NOMO-1 treated with dmso at 0.1 percent for 144 hours (cell line): ENCODE measurements around the gene GOLGA6L10.
"Not testable (repeated sequence)": the region's sequence is repeated elsewhere in the genome, so short reads cannot be mapped to it uniquely, and the experiment has no call there.

ENCODE experiments used
- DNase-seq: peaks from one replicate; lab custom pipeline; 2025; ENCODE audit not compliant: unreplicated experiment; lab: John Stamatoyannopoulos, UW

Gene GOLGA6L10

DNA sequence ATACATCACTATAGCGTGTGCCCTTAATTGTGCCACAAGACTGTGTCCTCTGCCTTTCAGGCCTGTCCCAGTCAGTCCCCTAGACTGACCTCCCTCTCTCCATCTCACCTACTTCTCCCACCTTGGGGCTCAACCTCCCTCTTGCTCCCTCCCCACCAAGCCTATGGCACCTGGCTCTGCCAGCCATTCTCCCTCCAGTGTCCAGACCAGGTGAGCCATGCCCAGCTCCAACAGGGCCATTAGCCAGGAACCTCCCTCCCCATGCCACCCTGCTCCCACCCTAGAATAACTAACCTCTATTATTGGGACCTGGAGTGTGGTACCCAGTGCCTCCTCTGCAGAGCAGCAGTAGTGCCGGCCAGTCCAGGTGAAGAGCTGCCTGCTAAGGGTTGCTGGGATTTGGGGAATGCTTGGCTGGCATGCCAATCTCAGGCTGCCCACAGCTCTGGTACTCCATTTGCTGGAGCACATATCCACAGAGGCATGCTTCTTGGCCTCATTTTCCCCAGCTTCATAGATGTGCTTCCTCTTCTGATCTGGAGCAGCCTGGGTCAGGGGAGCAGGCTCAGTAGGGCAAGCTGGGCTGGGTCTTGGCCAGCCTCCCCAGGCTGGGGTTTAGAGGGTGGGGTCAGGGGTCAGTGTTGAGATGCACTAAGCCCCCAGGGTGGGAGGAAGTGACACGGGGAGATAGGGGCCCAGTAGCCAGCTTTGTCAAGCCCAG lies 47.8 kb downstream of the GOLGA6L10 start:
- DNase-seq = no peak

DNA sequence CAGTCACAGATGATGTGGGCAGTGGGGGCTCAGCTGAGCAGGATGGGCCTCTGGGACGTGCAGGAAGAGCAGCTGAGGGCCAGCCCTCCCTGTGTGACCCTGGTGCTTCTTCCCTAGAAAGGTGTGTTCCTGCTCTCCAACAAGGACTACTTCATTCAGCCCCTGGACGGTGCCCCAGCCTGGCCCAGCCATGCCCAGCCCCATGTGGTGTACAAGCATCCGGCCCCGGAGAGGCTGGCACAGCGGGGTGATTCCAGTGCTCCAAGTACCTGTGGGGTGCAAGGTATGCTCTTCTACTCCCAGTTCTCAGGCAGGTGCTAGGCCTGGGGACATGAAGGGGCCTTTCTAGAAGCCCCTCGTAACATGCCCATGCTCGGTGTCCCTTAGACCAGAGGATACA lies 48.4 kb downstream of the GOLGA6L10 start:
- no peak for DNase-seq

DNA sequence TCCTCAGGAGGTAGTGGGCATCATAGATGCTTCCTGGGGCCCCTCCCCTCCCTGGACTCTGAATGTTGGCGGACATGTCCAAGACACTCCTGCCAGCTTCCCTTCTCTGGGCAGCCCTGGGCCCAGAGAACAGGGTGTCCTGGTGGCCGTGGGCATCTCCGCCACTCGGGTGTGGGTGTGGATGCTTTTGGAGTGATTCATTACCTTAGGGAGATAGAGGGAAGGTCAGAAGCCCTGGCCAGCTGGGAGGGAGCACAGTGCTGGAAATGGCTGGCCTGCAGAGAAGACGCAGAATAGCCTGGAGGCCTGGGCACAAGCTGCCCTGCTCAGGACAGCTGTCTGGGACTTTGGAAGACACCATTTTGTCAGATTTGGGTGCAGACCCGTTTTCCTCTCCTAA lies 48.9 kb downstream of the GOLGA6L10 start:
- DNase-seq = not testable (repeated sequence)

DNA sequence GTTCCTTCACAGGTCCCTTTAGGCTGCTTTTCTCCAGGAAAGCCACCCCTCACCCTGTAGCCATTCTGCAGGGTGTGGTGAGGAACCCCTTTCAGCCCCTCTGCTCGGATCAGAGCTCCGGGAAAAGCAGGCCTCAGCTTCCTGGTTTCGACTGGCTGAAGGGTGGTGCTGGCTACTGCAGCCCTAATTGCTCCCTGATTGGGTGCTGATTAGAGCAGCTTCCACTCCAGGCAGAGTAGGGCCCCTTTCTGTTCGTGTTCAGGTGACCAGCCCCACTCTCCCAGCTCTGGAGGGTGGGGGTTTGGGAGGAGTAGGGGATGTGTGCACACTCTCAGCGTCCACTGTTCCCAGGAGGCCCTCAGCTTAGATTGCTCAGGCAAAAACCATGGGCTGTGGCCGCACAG lies 49.8 kb downstream of the GOLGA6L10 start:
- not testable (repeated sequence) for DNase-seq

DNA sequence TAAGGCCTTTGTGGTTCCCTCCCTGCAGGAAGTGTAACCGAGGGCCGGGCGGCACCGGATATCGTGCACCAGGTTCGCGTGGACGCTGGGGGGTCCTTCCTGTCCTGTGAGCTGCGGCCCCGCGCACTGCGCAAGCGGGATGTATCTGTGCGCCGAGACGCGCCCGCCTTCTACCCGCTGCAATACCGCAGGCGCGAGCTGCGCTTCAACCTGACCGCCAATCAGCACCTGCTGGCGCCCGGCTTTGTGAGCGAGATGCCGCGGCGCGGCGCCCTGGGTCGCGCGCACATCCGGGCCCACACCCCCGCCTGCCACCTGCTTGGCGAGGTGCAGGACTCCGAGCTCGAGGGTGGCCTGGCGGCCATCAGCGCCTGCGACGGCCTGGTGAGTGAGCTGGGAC lies 50.8 kb downstream of the GOLGA6L10 start:
- DNase-seq = no peak

DNA sequence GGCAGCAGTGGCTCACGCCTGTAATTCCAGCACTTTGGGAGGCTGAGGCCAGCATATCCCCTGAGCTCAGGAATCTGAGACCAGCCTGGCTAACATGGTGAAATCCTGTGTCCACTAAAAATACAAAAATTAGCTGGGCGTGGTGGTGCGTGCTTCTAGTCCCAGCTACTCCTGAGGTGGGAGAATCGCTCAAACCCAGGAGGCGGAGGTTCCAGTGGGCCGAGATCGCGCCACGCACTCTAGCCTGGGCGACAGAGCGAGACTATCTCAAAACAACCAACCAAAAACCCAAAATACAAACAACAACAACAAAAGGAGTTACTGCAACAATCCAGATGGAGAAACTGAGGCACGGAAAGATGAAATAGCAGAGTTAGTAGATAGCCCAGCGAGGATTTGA lies 51.2 kb downstream of the GOLGA6L10 start:
- no peak for DNase-seq

DNA sequence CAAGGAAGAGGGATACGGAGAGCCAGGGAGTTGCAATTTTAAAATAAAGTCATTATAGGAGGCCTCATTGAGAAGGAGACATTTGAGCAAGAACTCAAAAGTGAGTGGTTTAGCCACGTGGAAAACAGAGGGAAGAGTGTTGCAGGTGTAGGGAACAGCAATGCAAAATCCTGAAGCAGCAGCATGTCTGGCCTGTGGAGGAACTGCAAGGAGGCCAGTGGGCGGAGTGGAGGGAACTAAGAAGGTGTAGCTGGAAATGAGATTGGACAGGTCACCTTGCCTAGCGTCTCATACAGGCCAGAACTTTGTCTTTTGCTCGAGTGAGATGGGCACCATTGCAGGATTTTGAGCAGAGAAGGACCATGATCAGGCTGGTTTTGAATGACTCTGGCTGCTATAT lies 51.7 kb downstream of the GOLGA6L10 start:
- DNase-seq = no peak

DNA sequence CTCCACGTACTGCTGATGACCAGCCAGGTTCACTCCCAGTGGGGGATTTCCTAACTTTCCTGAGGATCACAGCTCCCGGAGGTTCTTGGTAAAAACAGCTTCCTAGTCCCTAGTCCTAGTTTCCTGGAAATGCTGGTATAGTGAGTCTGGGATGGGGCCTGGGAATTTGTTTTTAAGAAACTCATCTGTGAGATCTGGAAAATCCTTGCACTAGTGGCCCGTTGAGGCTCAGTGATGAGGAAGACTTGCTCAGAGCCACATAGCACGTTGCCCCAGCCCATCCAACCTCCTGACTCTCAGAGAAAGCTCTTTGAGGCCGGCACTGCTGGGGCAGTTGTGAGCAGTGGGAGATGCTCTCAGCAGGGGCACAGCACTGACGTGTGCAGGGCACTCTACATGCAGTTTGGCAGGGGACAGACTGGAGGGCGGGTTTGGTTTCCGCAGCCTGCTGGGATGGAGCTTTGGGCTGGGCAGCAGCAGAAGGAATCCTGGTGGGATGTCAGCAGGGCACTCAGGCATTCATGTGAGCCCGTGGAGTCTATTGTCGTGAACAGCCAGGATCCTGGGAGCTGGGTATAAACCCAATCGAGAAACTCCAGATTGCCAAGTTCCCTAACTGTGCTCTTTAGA lies 55.1 kb downstream of the GOLGA6L10 start:
- no peak for DNase-seq

DNA sequence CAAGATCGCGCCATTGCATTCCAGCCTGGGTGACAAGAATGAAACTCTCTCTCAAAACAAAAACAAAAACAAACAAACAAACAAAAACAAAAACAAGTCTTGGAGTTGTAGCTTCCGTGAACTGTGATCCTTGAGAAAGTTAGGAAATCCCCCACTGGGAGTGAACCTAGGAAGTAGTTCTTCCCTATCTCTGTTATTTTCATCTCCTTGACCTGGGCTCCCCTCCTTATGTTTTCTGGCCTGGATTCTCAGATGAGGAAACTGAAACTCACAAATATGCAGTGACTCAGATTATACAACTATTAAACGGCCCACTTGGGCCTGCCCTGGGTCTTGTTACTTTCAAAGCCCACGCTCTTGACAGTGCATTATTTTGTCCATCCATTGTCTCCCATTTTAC lies 57.0 kb downstream of the GOLGA6L10 start:
- no peak for DNase-seq
